Activated naive CD4-positive, alpha-beta T cell treated with anti-CD3 and anti-CD28 coated beads, Interleukin-2, amount 50 U/mL, for 72 hours (primary cell): ENCODE results near the gene CHST11. TPM values are rescaled to one million over a fixed set of nuclear protein-coding genes. Genes with fewer than 3 reads are reported as not detected.

Source experiments
- ATAC-seq, 2 donors: fragments of 150-1000 bp; cut with Tn5 transposase; 2 replicates each; pipeline ENCODE4 v1.10.0; 2021; ENCODE audit warnings: mild to moderate bottlenecking in 2 of 2, moderate library complexity in 2 of 2
- DNase-seq, 2 donors: peaks; one replicate each; pipeline ENCODE4 v3.0.0; 2021 to 2022; ENCODE audit warnings: low spot score in 2 of 2
- H3K27ac Mint-ChIP-seq, 2 donors: one replicate each; pipeline ENCODE4 v1.8.0; 2022; ENCODE audit warnings: mild to moderate bottlenecking in 2 of 2, mixed read lengths in 2 of 2
- H3K36me3 Mint-ChIP-seq, 2 donors: one replicate each; pipeline ENCODE4 v1.8.0; 2022; ENCODE audit warnings: mixed read lengths in 2 of 2
- H3K9me3 Mint-ChIP-seq, 2 donors: one replicate each; pipeline ENCODE4 v1.8.0; 2022; ENCODE audit warnings: mixed read lengths in 2 of 2
- total RNA-seq, 2 donors: library from RNA; stranded (reverse); gene quantifications; one replicate each; pipeline ENCODE4 v1.2.3, GENCODE V29; 2022

Gene CHST11
- total RNA-seq, 2 donors from 2014 or later, result 20.0 to 40.0 TPM

DNA sequence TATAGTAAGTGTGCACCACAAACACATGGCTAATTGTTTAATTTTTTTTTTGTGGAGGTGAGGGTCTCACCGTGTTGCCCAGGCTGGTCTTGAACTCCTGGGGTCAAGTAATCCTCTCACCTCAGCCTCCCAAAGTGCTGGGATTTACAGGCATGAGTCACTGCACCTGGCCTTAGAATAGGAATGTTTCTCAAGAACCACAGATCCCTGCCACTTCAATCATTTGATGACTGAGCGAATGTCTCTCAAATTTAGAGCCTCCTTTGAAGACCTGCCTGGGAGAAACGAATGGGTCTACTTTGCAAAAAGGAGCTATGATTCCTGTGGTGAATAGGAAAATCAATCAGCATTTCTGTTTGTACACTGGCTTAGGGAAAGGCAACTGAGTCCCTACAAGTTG is 33.5 kb upstream of the CHST11 start:
- DNase-seq, result no peak

DNA sequence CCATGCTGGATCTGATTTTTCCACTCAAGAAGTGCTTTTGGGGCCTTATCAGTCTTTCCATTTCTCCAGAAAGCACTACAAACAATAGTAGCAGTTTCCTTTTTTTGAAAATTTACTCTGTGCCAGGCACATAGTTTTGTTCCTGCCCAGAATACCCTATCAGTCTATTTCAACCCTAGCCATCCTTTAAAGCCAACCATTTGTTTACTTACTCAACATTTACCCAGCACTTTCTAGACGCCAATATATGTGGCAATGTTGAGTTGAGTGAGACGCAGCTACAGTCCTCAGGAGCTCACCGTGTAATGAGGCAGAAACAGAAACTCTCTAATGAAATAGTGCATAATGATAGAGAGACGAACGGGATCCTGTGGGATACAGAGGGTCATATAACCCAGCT is 32.9 kb upstream of the CHST11 start:
- no peak for DNase-seq
- no peak for ATAC-seq
- Mint-ChIP-seq H3K9me3 (peaks cover 0 to 15% of the 10 kb centered on the region in 2 donors), H3K36me3 (peaks cover 0 to 30% of the 10 kb centered on the region in 2 donors), H3K27ac (no peak overlapping the region)

More for the DNA sequence above, 33.5 kb upstream of the CHST11 start:
- Mint-ChIP-seq H3K36me3 (peaks cover 0 to 25% of the 10 kb centered on the region in 2 donors), H3K9me3 (peaks cover 0 to 12% of the 10 kb centered on the region in 2 donors), H3K27ac (no peak overlapping the region)
- ATAC-seq, result no peak

DNA sequence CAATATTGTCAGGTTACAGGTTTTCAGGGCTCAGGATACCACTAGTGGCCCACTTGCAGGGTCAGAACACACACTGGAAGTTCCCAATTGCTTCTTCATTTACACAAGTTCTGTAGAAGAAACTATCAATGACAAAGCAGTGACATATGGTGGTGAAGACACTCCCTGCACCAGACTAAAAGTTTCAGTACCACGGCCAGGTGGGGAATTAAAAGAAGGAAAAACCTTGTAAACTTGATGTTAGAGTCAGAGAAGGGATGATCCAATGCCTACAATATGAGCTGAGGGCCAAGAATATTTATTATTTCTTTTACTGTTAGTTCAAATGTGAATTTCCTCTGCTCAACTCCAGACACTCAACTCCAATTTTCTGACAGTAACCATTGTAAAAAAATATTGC is 31.8 kb upstream of the CHST11 start:
- H3K36me3 Mint-ChIP-seq, result peaks cover 0 to 30% of the 10 kb centered on the region in 2 donors
- DNase-seq, result no peak
- peaks cover 0 to 15% of the 10 kb centered on the region in 2 donors for H3K9me3 Mint-ChIP-seq
- H3K27ac Mint-ChIP-seq, result no peak overlapping the region
- no peak for ATAC-seq

- Mint-ChIP-seq H3K36me3 (peaks cover 0 to 30% of the 10 kb centered on the region in 2 donors), H3K27ac (no peak overlapping the region), H3K9me3 (peaks cover 0 to 15% of the 10 kb centered on the region in 2 donors)
- no peak for DNase-seq
- ATAC-seq, result no peak
Measured at GRCh38 chr12:104425614-104426013, 31.1 kb upstream of the CHST11 start.

- Mint-ChIP-seq H3K36me3 (peaks cover 0 to 27% of the 10 kb centered on the region in 2 donors), H3K9me3 (peaks cover 0 to 15% of the 10 kb centered on the region in 2 donors), H3K27ac (no peak overlapping the region)
- no peak for DNase-seq
- peak in 1 of 2 donors; percentile 35 for ATAC-seq
Measured at GRCh38 chr12:104426926-104427546, 29.7 kb upstream of the CHST11 start.

DNA sequence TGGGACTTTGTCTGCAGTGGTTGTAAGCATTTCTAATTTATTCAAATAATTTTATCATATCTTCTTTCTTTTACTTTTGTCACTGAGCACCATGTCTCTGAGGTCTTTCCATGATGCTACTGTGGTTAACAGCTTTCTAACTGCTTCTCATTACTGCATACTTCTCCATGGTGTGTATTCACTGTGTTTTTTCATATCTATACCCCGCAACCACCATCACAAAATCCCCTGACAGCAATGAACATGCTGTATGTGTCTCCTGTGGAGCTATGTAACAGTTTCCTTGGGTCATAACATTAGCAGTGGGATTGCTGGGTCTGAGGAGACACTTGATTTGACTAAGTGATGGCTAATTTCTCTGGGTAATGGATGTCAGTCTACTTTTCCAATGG is 29.2 kb upstream of the CHST11 start:
- ATAC-seq (peak; percentile 70 to 96), DNase-seq (no peak)
- H3K9me3 Mint-ChIP-seq, result peaks cover 0 to 14% of the 10 kb centered on the region in 2 donors
- peaks cover 0 to 22% of the 10 kb centered on the region in 2 donors for H3K36me3 Mint-ChIP-seq
- H3K27ac Mint-ChIP-seq, result no peak overlapping the region

GRCh38 chr12:104433061-104433460 is 23.7 kb upstream of the CHST11 start:
- no peak for ATAC-seq
- no peak overlapping the region for H3K27ac Mint-ChIP-seq

GRCh38 chr12:104434129-104434528 is 22.6 kb upstream of the CHST11 start:
- Mint-ChIP-seq H3K36me3 (no peaks in the 10 kb centered on the region), H3K27ac (no peak overlapping the region), H3K9me3 (no peaks in the 10 kb centered on the region)
- DNase-seq, result no peak
- ATAC-seq, result no peak

More at GRCh38 chr12:104433061-104433460, 23.7 kb upstream of the CHST11 start:
- Mint-ChIP-seq H3K9me3 (peaks cover 0 to 5% of the 10 kb centered on the region in 2 donors), H3K36me3 (peaks cover 0 to 7% of the 10 kb centered on the region in 2 donors)
- DNase-seq, result no peak

- DNase-seq, result no peak
- Mint-ChIP-seq H3K36me3 (no peaks in the 10 kb centered on the region), H3K27ac (peak overlapping the region in 1 of 2 donors; percentile 45), H3K9me3 (no peaks in the 10 kb centered on the region)
- ATAC-seq, result no peak
Measured at GRCh38 chr12:104435175-104435574, 21.6 kb upstream of the CHST11 start.

GRCh38 chr12:104435765-104436164 is 21.0 kb upstream of the CHST11 start:
- ATAC-seq (no peak), DNase-seq (no peak)
- Mint-ChIP-seq H3K27ac (no peak overlapping the region), H3K36me3 (no peaks in the 10 kb centered on the region), H3K9me3 (no peaks in the 10 kb centered on the region)

DNA sequence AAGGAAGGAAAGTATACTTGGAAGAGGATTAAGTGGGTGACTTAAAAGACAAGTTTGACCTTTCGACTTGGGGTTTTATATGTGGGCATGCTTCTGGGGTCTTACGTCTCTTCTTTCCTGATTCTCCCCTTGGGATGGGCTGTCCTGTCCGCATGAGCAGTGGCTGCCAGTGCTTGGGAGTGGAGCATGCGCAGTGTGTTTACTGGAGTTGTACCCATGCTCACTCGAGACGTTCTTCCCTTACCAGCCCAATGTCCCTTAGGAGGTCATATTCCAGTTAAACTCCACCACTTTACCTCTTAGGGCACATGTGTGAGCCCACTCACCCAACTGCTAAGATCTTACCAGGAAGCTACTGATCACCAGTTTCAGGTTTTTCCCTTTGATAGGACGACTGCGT is 20.0 kb upstream of the CHST11 start:
- DNase-seq (no peak), ATAC-seq (no peak)
- Mint-ChIP-seq H3K9me3 (no peaks in the 10 kb centered on the region), H3K27ac (no peak overlapping the region), H3K36me3 (no peaks in the 10 kb centered on the region)

- ATAC-seq (no peak), DNase-seq (no peak)
- Mint-ChIP-seq H3K9me3 (no peaks in the 10 kb centered on the region), H3K27ac (no peak overlapping the region), H3K36me3 (no peaks in the 10 kb centered on the region)
Measured at GRCh38 chr12:104438134-104438533, 18.6 kb upstream of the CHST11 start.

DNA sequence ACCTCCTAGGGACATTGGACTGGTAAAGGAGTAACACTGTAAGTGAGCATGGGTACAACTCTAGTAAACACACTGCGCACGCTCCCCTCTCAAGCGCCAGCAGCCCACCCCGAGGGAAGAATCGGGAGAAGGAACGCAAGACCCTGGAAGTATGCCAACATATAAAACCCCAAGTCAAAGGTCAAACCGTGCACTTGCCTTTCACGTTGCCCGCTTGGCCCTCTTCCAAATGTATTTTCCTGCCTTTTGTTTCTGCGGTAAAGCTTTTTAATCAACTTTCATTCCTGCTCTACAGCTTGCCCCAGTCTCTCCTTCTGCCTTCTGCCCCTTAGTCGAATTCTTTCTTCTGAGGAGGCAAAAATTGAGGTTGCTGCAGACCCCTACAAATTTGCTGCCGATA is 17.6 kb upstream of the CHST11 start:
- no peaks in the 10 kb centered on the region for H3K9me3 Mint-ChIP-seq
- no peaks in the 10 kb centered on the region for H3K36me3 Mint-ChIP-seq
- DNase-seq (no peak), ATAC-seq (no peak)
- H3K27ac Mint-ChIP-seq, result no peak overlapping the region

DNA sequence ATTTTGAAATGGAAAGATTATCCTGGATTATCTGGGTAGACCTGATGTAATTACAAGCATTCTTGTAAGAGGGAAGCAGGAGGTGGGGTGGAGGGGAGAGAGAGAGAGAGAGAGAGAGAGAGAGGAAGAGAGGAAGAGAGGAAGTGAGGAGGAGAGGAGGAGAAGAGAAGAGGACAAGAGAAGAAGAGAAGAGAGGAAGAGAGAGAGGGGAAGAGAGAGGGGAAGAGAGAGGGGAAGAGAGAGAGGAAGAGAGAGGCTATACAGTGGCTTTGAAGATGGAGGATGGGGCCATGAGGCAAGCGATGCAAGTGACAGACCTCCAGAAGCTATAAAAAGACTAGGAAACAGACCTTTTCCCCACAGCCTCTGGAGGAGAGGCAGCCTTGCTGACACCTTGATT is 13.7 kb upstream of the CHST11 start:
- DNase-seq, result no peak
- H3K9me3 Mint-ChIP-seq, result no peaks in the 10 kb centered on the region
- no peaks in the 10 kb centered on the region for H3K36me3 Mint-ChIP-seq
- ATAC-seq, result no peak
- no peak overlapping the region for H3K27ac Mint-ChIP-seq

DNA sequence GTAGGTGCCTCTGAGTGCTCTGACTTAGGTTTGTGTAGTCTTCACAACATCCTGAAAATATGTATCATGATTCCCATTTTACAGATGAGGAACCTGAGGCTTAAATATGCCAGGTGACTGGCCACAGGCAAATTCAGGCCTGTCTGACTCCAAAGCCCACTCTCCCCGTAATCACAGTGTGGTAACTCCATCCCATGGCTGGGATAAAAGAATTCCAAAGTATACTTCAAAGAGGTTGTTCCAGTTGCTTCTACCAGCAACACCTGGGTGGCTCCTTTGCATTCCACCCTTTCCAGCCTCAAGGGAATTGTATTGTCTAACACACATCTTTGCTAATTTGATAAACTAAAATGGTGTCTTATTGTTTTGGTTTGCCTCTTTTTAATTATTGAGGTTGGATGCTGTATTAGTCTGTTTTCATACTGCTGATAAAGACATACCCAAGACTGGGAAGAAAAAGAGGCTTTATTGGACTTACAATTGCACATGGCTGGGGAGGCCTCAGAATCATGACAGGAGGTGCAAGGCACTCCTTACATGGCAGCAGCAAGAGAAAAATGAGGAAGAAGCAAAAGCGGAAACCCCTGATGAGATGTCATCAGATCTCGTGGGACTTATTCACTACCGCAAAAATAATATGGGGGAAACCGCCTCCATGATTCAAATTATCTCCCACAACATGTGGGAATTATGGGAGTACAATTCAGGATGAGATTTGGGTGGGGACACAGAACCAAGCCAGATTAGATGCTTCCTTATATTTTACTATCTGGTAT is 9.9 kb upstream of the CHST11 start:
- no peak for ATAC-seq
- no peaks in the 10 kb centered on the region for H3K9me3 Mint-ChIP-seq

GRCh38 chr12:104448031-104448430 is 8.7 kb upstream of the CHST11 start:
- DNase-seq, result no peak

More for the DNA sequence above, 9.9 kb upstream of the CHST11 start:
- Mint-ChIP-seq H3K27ac (no peak overlapping the region), H3K36me3 (no peaks in the 10 kb centered on the region)
- no peak for DNase-seq

DNA sequence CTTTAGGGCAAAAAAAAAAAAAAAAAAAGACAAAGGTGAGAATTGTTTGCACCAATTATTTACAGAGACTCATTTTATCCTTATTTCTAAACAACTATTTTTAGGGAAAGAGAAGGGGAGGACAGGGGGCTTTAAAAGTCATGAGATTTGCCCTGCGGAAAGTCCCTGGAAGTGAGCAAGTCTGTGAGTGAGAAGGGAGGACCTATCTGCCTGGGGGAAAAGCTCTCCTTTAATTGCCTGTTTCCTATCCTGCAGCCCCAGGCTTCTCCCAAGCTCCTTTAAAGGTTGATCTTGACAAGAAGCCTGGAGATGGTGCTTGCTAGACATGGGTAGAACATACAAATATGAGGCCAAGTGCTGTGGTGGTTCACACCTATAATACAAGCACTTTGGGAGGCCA is 8.3 kb upstream of the CHST11 start:
- DNase-seq, result no peak
- ATAC-seq, result no peak
- no peaks in the 10 kb centered on the region for H3K36me3 Mint-ChIP-seq
- no peaks in the 10 kb centered on the region for H3K9me3 Mint-ChIP-seq
- H3K27ac Mint-ChIP-seq, result no peak overlapping the region

More at GRCh38 chr12:104448031-104448430, 8.7 kb upstream of the CHST11 start:
- Mint-ChIP-seq H3K36me3 (no peaks in the 10 kb centered on the region), H3K9me3 (no peaks in the 10 kb centered on the region), H3K27ac (no peak overlapping the region)
- ATAC-seq, result no peak

DNA sequence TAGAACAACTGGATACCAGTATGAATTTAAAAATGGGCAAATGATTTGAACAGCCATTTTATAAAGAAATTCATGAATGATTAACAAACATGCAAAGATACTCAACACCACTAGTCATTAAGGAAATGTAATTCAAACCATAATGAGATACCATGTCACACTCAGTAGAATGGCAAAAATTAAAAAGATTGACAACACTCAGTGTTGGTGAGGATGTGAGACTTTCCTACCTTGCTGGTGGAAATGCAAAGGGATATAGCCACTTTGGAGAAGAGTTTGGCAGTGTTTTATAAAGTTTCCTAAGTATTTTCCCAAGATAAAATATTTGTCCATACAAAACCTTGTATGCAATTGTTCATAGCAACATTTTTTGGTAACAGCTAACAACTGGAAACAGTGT is 6.0 kb upstream of the CHST11 start:
- DNase-seq, result no peak

More for the DNA sequence above, 6.0 kb upstream of the CHST11 start:
- Mint-ChIP-seq H3K36me3 (no peaks in the 10 kb centered on the region), H3K9me3 (no peaks in the 10 kb centered on the region), H3K27ac (no peak overlapping the region)
- no peak for ATAC-seq
